Measurements from ENCODE around the gene CLDN24. TPM values are rescaled to one million over a fixed set of nuclear protein-coding genes. Genes with fewer than 3 reads are reported as not detected.

CLDN24 gene
- total RNA-seq, 1 experiment from 2014 or later = not detected

GRCh38 chr4:183291070-183291469 is 31.2 kb downstream of the CLDN24 start:
- POLR2A ChIA-PET = no interaction called here

DNA sequence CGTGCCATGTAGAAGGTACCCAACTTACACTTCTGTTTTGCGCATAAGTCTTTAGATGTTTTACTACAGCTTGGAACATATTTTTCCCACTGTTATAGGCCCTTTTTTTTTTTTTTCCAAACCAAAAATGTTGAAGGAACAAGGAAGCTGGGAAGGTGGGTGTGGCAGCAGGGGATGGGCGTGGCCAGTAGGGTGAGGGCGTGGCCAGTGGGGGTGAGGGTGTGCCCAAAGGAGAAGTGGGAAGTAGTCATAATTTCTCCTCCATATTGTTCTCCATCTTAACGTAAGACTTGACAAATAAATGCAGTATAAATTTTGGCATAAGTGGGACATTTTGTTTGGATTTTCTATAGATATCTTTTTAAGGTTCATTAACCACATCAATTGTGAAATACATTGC is 32.5 kb downstream of the CLDN24 start:
- peaks cover 75% of the 10 kb centered on the region for H3K36me3 Mint-ChIP-seq
- ChIA-PET CTCF (interaction anchor here (0.6 to 1.0 kb wide), 3 partner anchors 27 to 141 kb away, joined by 3 to 4 read pairs (median 3); no protein-coding TSS in a partner anchor), POLR2A (interaction anchor here (0.5 to 0.6 kb wide), 3 partner anchors 96 to 191 kb away, joined by 3 to 4 read pairs (median 3); no protein-coding TSS in a partner anchor)
- ATAC-seq (peak; percentile 84), DNase-seq (ENCODE audit: low spot score) (peak; percentile 44)
- no peaks in the 10 kb centered on the region for H3K4me1 Mint-ChIP-seq
- no peaks in the 10 kb centered on the region for H3K27me3 Mint-ChIP-seq (ENCODE audit: low read depth)
- no peak overlapping the region for H3K27ac Mint-ChIP-seq
- H3K4me3 Mint-ChIP-seq = no peak overlapping the region
- H3K9me3 Mint-ChIP-seq = no peaks in the 10 kb centered on the region
- TF ChIP-seq GTF2I (CRISPR knock-in tag; conservative IDR thresholded peaks at IDR 0.05) (no peak), TP53 (CRISPR knock-in tag; IDR thresholded peaks at IDR 0.05) (no peak), OVOL2 (CRISPR knock-in tag; IDR thresholded peaks at IDR 0.05; ENCODE audit: borderline replicate concordance) (no peak), FOXJ3 (CRISPR knock-in tag; IDR thresholded peaks at IDR 0.05; ENCODE audit: borderline replicate concordance) (no peak), ZNF423 (CRISPR knock-in tag; IDR thresholded peaks at IDR 0.05) (no peak), EMX1 (CRISPR knock-in tag; IDR thresholded peaks at IDR 0.05) (no peak), ZNF232 (CRISPR knock-in tag; IDR thresholded peaks at IDR 0.05) (no peak), SP1 (CRISPR knock-in tag; conservative IDR thresholded peaks at IDR 0.05) (no peak), CREM (CRISPR knock-in tag; IDR thresholded peaks at IDR 0.05) (no peak), USF2 (CRISPR knock-in tag; IDR thresholded peaks at IDR 0.05) (no peak), NR1H2 (CRISPR knock-in tag; IDR thresholded peaks at IDR 0.05) (no peak), ATF1 (CRISPR knock-in tag; IDR thresholded peaks at IDR 0.05) (no peak), SOX15 (CRISPR knock-in tag; IDR thresholded peaks at IDR 0.05) (no peak)
- TF ChIP-seq, protein P1, sequence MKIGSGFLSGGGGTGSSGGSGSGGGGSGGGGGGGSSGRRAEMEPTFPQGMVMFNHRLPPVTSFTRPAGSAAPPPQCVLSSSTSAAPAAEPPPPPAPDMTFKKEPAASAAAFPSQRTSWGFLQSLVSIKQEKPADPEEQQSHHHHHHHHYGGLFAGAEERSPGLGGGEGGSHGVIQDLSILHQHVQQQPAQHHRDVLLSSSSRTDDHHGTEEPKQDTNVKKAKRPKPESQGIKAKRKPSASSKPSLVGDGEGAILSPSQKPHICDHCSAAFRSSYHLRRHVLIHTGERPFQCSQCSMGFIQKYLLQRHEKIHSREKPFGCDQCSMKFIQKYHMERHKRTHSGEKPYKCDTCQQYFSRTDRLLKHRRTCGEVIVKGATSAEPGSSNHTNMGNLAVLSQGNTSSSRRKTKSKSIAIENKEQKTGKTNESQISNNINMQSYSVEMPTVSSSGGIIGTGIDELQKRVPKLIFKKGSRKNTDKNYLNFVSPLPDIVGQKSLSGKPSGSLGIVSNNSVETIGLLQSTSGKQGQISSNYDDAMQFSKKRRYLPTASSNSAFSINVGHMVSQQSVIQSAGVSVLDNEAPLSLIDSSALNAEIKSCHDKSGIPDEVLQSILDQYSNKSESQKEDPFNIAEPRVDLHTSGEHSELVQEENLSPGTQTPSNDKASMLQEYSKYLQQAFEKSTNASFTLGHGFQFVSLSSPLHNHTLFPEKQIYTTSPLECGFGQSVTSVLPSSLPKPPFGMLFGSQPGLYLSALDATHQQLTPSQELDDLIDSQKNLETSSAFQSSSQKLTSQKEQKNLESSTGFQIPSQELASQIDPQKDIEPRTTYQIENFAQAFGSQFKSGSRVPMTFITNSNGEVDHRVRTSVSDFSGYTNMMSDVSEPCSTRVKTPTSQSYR (CRISPR knock-in tag; IDR thresholded peaks at IDR 0.05) = no peak

More at GRCh38 chr4:183291070-183291469, 31.2 kb downstream of the CLDN24 start:
- TF ChIP-seq RELA (CRISPR knock-in tag; IDR thresholded peaks at IDR 0.05; ENCODE audit: borderline replicate concordance) (no peak), GRHL2 (CRISPR knock-in tag; IDR thresholded peaks at IDR 0.05; ENCODE audit: insufficient replicate concordance, severe bottlenecking) (no peak), ESRRA (CRISPR knock-in tag; IDR thresholded peaks at IDR 0.05; ENCODE audit: borderline replicate concordance) (no peak), EMX1 (CRISPR knock-in tag; IDR thresholded peaks at IDR 0.05) (no peak), NR3C1 (CRISPR knock-in tag; conservative IDR thresholded peaks at IDR 0.05; ENCODE audit: low read depth) (no peak), ZBTB21 (CRISPR knock-in tag; IDR thresholded peaks at IDR 0.05; ENCODE audit: borderline replicate concordance) (no peak), E2F4 (CRISPR knock-in tag; IDR thresholded peaks at IDR 0.05; ENCODE audit: borderline replicate concordance, low read depth) (no peak), USF1 (CRISPR knock-in tag; IDR thresholded peaks at IDR 0.05) (no peak), ETV6 (CRISPR knock-in tag; IDR thresholded peaks at IDR 0.05) (no peak), ZNF121 (CRISPR knock-in tag; IDR thresholded peaks at IDR 0.05) (no peak), NR1H2 (CRISPR knock-in tag; IDR thresholded peaks at IDR 0.05) (no peak), SMAD4 (CRISPR knock-in tag; IDR thresholded peaks at IDR 0.05) (no peak)
- TF ChIP-seq, protein P2, sequence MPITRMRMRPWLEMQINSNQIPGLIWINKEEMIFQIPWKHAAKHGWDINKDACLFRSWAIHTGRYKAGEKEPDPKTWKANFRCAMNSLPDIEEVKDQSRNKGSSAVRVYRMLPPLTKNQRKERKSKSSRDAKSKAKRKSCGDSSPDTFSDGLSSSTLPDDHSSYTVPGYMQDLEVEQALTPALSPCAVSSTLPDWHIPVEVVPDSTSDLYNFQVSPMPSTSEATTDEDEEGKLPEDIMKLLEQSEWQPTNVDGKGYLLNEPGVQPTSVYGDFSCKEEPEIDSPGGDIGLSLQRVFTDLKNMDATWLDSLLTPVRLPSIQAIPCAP (CRISPR knock-in tag; IDR thresholded peaks at IDR 0.05) = no peak
- TF ChIP-seq, protein P3, sequence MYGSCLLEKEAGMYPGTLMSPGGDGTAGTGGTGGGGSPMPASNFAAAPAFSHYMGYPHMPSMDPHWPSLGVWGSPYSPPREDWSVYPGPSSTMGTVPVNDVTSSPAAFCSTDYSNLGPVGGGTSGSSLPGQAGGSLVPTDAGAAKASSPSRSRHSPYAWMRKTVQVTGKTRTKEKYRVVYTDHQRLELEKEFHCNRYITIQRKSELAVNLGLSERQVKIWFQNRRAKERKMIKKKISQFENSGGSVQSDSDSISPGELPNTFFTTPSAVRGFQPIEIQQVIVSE (CRISPR knock-in tag; IDR thresholded peaks at IDR 0.05; ENCODE audit: borderline replicate concordance) = no peak
- TF ChIP-seq, protein P4, sequence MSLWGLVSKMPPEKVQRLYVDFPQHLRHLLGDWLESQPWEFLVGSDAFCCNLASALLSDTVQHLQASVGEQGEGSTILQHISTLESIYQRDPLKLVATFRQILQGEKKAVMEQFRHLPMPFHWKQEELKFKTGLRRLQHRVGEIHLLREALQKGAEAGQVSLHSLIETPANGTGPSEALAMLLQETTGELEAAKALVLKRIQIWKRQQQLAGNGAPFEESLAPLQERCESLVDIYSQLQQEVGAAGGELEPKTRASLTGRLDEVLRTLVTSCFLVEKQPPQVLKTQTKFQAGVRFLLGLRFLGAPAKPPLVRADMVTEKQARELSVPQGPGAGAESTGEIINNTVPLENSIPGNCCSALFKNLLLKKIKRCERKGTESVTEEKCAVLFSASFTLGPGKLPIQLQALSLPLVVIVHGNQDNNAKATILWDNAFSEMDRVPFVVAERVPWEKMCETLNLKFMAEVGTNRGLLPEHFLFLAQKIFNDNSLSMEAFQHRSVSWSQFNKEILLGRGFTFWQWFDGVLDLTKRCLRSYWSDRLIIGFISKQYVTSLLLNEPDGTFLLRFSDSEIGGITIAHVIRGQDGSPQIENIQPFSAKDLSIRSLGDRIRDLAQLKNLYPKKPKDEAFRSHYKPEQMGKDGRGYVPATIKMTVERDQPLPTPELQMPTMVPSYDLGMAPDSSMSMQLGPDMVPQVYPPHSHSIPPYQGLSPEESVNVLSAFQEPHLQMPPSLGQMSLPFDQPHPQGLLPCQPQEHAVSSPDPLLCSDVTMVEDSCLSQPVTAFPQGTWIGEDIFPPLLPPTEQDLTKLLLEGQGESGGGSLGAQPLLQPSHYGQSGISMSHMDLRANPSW (CRISPR knock-in tag; conservative IDR thresholded peaks at IDR 0.05; ENCODE audit: low read depth) = no peak
- ATAC-seq (no peak), DNase-seq (ENCODE audit: low spot score) (no peak)
- CTCF ChIA-PET = no interaction called here
- no peaks in the 10 kb centered on the region for H3K4me1 Mint-ChIP-seq
- H3K27ac Mint-ChIP-seq = no peak overlapping the region
- H3K4me3 Mint-ChIP-seq = no peak overlapping the region
- H3K36me3 Mint-ChIP-seq = peaks cover 77% of the 10 kb centered on the region
- H3K9me3 Mint-ChIP-seq = no peaks in the 10 kb centered on the region
- H3K27me3 Mint-ChIP-seq (ENCODE audit: low read depth) = no peaks in the 10 kb centered on the region
